OCI-LY1 (cell line): ENCODE results near the gene TPRA1.

ENCODE experiments used
- CTCF ChIP-seq: fragments of 200-600 bp; sonication (generic), shearing (Covaris generic); IDR thresholded peaks from 2 replicates; pipeline ENCODE4 v1.5.1; 2017; ENCODE audit warnings: mild to moderate bottlenecking, antibody characterized with exemption, low read length, moderate library complexity, mixed read lengths
- EZH2 ChIP-seq: fragments of 200-600 bp; sonication (generic), shearing (Covaris generic); IDR thresholded peaks from 2 replicates; pipeline ENCODE4 v1.8.0; 2017; ENCODE audit warnings: borderline replicate concordance, mixed run types, mild to moderate bottlenecking, antibody characterized with exemption, low read length, moderate library complexity, mixed read lengths

- TF ChIP-seq CTCF (no peak), EZH2 (no peak)
These were observed 53.4 kb downstream of the TPRA1 start for GRCh38 chr3:127536830-127537812.
